GM19397 (cell line): ENCODE data around the gene TRAPPC13.
"Not testable (repeated sequence)": the region's sequence is repeated elsewhere in the genome, so short reads cannot be mapped to it uniquely, and the experiment has no call there.

Experiments
- ATAC-seq: cut with Tn5 transposase; IDR thresholded peaks from one replicate; pipeline ENCODE4 v1.9.1; 2021; ENCODE audit warnings: mild to moderate bottlenecking, moderate library complexity; ENCODE audit not compliant: unreplicated experiment

TRAPPC13 gene

DNA sequence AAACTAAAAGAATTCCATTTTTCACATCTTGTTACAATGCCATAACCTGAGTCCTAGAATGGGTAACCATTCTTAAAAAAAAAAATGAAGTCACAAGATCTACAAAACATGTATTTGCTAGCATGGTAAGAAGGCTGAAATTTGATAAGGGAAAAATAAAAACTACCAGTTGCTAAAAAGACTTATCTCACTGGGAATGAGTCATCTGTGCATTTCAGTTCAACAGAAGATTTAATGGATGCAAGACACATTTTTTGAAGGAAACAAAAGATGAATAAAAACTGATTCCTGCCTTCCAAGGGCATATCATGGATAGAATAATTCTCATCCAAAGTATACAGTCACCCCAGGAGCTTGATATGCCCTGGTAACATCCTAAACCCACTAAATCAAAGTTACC lies 49.9 kb downstream of the TRAPPC13 start:
- ATAC-seq = no peak

DNA sequence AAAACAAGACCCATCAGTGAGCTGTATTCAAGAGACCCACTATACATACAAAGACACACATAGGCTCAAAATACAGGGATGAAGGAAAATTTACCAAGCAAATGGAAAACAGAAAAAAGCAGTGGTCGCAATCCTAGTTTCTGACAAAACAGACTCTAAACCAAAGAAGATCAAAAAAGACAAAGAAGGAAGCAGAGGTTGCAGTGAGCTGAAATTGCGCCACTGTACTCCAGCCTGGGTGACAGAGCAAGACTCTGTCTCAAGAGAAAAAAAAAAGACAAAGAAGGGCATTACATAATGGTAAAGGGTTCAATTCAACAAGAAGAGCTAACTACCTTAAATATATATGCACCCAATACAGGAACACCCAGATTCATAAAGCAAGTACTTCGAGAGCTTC lies 51.2 kb downstream of the TRAPPC13 start:
- ATAC-seq = not testable (repeated sequence)

DNA sequence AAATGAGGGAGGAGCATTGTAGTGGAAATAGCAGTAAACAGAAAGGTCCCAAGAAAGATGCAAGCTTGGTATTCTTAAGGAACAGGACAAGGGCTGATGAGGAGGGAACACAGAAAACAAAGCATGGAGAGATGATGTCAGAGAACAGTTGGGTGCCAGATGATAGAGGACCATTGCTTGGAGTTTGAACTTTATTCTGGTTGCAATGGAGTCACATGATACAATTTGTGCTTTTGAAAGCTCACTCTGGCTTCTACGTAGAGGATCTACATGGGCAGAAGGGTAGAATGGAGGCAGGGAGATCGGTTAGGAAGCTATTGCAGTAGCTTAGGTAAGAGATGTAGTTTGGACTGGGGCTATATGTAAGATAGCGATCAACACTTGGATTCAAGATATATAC lies 57.3 kb downstream of the TRAPPC13 start:
- ATAC-seq = no peak

DNA sequence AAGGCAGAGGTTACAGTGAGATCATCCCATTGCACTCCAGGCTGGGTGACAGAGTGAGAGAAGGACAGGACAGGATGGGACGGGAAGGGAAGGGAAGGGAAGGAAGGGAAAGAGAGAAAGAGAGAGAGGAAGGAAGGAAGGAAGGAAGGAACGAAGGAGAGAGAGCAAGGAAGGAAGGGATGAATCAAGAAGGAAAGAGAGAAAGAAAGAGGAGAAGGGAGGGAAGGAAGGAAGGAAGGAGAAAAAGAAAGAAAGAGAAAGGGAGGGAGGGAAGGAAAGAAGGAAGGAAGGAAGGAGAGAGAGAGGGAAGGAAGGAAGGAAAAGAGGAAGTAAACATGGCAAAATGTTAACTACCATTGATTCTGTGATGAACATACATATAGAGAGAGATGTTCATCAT lies 68.3 kb downstream of the TRAPPC13 start:
- no peak for ATAC-seq

DNA sequence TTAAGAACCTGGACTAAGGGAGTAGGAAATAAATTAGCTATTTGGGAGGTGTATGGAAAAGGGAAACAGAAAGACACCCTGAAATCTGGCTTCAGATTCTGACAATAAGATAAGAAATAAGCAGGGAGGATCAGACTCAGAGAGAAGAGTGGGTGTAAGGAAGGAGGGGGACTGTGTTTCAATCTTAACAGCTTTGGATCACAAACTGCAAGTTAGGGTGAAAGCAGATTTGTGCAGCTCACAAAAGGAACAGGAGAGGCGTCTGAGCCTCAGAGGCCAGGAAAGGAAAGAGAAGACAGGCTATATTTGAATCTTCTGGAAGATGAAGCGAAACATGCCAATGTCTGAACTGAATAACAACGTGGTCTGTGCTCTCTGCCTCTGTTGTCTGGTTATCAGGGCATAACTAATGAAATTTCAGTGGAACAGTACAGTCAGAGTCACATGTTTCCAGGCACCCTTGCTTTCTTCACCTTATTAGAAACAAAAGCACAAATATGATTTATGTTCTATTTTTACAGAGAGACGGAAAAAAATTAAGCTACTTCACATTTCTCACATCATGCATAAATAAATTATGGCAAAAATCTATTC lies 70.4 kb downstream of the TRAPPC13 start:
- no peak for ATAC-seq

DNA sequence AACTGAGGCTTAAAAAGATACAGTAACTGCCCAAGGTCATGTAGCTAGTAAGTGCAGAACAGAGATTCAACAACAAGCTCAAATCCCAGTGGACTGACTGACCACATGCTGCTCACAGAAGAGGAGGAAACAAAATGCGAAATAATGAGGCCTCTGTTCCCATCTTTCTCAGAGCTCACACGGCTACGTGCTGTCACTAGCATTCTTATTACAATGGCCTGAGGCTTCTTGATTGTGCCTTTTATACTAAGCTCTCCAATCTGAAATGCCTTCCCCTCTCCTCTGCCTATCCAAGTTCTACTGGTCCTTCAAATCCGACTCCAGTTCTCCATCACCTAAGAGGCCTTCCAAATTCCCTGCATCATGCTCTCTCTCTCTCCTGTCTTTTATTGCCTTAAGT lies 71.1 kb downstream of the TRAPPC13 start:
- no peak for ATAC-seq

DNA sequence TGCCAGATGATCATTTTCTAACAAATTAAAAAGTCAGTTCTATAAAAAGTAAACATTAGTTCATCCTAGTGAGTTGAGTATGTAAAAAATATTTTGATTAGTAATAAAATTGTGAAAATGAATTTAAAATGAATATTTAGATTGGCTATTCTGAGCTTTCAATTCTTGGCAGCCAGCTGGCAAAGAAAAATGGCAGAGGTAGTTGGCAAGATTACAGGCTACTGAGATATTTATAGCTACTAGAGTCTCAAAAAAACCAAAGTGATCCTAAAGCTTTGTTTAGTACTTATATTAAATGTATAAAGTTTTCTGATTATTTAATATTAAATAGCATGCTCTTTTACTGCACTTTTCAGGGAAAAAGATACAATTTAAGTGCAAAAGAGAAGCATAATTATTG lies 72.1 kb downstream of the TRAPPC13 start:
- ATAC-seq = no peak

DNA sequence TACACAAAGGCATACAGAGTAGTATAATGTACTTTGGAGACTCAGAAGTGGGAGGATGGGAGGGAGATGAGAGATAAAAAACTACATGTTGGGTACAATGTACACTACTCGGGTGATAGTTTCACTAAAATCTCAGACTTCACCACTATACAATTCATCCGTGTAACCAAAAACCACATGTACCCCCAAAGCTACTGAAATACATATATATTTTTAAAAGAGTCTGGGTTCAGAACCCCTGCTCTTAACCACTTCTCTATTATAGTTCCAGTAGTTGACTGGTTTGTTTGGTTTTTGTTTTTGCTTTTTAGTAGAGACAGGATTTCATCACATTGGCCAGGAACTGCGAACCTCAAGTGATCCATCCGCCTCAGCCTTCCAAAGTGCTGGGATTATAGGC lies 74.5 kb downstream of the TRAPPC13 start:
- ATAC-seq = no peak

DNA sequence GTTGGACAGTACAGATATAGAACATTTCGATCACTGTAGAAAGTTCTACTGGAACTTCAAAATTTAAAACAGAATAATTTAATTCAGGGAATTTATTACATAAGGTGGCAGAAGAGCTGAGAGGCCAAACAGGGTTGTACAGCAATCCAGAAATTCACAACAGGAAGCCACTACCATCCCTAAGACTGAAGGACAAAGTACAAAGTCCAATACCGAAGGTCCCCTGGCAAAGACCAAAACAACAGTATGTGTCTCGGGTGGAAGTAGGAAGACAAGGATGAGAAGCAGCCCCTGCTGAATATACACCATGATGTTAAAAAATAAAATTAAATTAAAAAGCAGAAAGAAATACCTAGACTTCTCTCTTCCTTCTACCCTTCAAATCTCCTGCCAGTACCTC lies 77.2 kb downstream of the TRAPPC13 start:
- ATAC-seq = no peak

DNA sequence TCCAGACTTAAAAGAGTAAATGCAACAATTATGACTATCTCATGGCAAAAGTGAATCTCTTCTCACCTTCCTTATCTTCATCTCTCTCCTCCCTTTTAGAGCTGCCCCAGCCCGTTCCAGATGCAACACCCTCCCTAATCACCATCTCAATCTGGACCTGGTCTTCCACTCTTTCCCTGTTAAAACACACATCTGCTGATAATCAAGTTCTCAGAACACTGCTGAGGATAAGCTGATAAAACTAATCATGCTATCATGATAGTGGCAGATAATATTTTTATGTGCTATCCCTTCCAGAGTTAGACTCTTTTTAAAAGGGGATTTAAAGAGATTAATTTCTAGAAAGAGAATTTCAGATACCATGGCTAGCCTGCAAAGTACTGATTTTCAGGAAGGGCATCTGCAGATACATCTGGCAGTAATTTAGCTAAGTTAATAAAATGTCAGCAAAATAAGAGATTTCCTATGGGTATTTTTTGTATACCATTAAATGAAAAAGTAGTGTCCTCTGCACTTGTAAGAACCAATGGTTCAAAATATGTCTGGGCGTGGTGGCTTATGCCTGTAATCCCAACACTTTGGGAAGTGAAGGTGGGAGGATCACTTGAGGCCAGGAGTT lies 79.9 kb downstream of the TRAPPC13 start:
- no peak for ATAC-seq

DNA sequence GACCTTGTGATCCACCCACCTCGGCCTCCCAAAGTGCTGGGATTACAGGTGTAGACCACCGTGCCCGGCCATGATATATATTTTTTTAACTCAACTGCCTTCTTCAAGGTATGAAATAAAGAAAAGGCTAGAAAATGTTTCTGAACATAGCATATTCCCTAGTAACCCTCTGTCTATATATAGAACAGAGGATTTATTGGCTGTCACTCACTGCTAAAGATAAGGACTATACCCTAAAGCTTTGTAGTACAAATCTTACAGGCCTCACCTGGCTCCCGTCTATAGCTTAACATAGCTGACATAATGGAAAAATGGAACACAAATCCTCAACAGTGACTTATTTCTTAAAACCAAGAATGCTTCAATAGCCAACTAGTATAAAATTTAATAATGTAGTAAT lies 82.8 kb downstream of the TRAPPC13 start:
- ATAC-seq = no peak

DNA sequence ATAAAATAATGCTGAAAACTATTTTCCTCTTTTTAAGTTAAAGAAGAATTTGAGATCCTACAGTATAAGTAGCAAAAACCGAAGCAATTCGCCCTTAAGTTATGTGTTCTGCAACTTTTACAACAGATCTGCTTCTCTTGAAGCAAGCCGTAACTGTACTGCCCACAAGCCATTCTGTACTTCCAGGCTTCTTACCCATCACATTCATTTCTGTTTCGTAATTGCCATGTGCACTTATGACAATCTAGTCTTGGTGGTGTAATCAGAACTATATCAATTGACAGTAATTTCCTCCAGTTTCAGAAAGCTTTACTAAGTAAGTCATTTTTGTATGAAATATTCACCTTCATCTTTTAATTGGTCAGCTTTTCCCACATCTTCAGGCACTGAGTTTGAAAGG lies 83.3 kb downstream of the TRAPPC13 start:
- no peak for ATAC-seq
